ENCODE measurements around the gene CFAP100. TPM values are rescaled to one million over a fixed set of nuclear protein-coding genes. Genes with fewer than 3 reads are reported as not detected.

CFAP100 gene
- total and polyA plus RNA-seq, 2 of the 4 experiments (the other 2 are of a cell fraction) = not detected

GRCh38 chr3:126372413-126373145 lies 22.1 kb upstream of the CFAP100 start:
- no peak overlapping the region for H2AK5ac ChIP-seq (ENCODE audit: low read depth, low read length)
- no peak overlapping the region for H2AK9ac ChIP-seq (replicated peaks; ENCODE audit: low read depth, low read length, poor library complexity)
- H3K9ac ChIP-seq (ENCODE audit: low read depth, low read length) = no peak overlapping the region
- BruUV-seq (replicated peaks) = no TSS peak
- no peaks in the 10 kb centered on the region for H3K36me3 ChIP-seq (ENCODE audit: control insufficient read depth, insufficient read depth, low read length)
- H2BK15ac ChIP-seq (ENCODE audit: low read depth, low read length) = no peak overlapping the region
- no peak overlapping the region for H3K4me2 ChIP-seq (ENCODE audit: low read depth, low read length)
- DNase-seq (no peak), ATAC-seq (ENCODE audit: low read depth) (no peak)
- H3K18ac ChIP-seq (ENCODE audit: low read depth, low read length) = no peak overlapping the region
- H3K56ac ChIP-seq (ENCODE audit: extremely low read depth, insufficient read depth, low read length) = no peak overlapping the region
- H3K4ac ChIP-seq (ENCODE audit: low read depth, low read length) = no peak overlapping the region
- ChIA-PET CTCF (no interaction called here), POLR2A (ENCODE audit: unreplicated experiment) (no interaction called here)
- 53% methylated on average over 3 of the region's 12 CpGs; no CpG with 5 or more reads in 1 of the 2 experiments for WGBS, 2 experiments (ENCODE audit: extremely low coverage in 2 of 2, insufficient read length in 1 of 2)
- peaks cover 21% of the 10 kb centered on the region for H3K27me3 ChIP-seq (ENCODE audit: control insufficient read depth, insufficient read depth, low read length)
- H3K9me1 ChIP-seq (ENCODE audit: insufficient read depth, low read length) = no peaks in the 10 kb centered on the region
- no peak overlapping the region for H2BK120ac ChIP-seq (ENCODE audit: low read depth, low read length)
- no peak overlapping the region for H4K91ac ChIP-seq (ENCODE audit: insufficient read depth, low read depth, low read length)
- no peak overlapping the region for H2BK5ac ChIP-seq (ENCODE audit: low read depth, low read length, poor library complexity, severe bottlenecking)
- no peak overlapping the region for H2AFZ ChIP-seq (replicated peaks; ENCODE audit: low read length, poor library complexity)
- no peaks in the 10 kb centered on the region for H3K9me3 ChIP-seq (ENCODE audit: control insufficient read depth, insufficient read depth, low read length)
- TF ChIP-seq CHD1 (IDR thresholded peaks at IDR 0.05; ENCODE audit: low read depth, low read length) (no peak), ELK1 (IDR thresholded peaks at IDR 0.05; ENCODE audit: borderline replicate concordance, low read depth, low read length) (no peak), MAZ (IDR thresholded peaks at IDR 0.05; ENCODE audit: borderline replicate concordance, low read depth, low read length) (no peak), MXI1 (IDR thresholded peaks at IDR 0.05; ENCODE audit: borderline replicate concordance, low read depth, low read length) (no peak), RAD21 (IDR thresholded peaks at IDR 0.05; ENCODE audit: low read length) (no peak), CTCF (conservative IDR thresholded peaks at IDR 0.05; ENCODE audit: low read depth, low read length) (no peak), POLR2A (IDR thresholded peaks at IDR 0.05; ENCODE audit: low read depth, low read length) (no peak), RFX5 (IDR thresholded peaks at IDR 0.05; ENCODE audit: low read depth, low read length) (no peak), NFE2L2 (IDR thresholded peaks at IDR 0.05; ENCODE audit: low read depth, low read length) (no peak), CEBPB (IDR thresholded peaks at IDR 0.05; ENCODE audit: low read depth, low read length) (no peak), SMC3 (IDR thresholded peaks at IDR 0.05; ENCODE audit: low read depth, low read length) (no peak), RCOR1 (IDR thresholded peaks at IDR 0.05; ENCODE audit: insufficient replicate concordance, low read length) (no peak), MAFK (IDR thresholded peaks at IDR 0.05; ENCODE audit: low read depth, low read length) (no peak), USF2 (IDR thresholded peaks at IDR 0.05; ENCODE audit: low read depth, low read length) (no peak), BHLHE40 (IDR thresholded peaks at IDR 0.05; ENCODE audit: low read depth, low read length) (no peak)
- H3K14ac ChIP-seq (replicated peaks; ENCODE audit: low read depth, low read length) = no peak overlapping the region
- in situ Hi-C loops (cut with MboI; ENCODE audit: low sequenced_read_pairs) (loop anchor here (10.0 kb wide), 2 partner anchors 118 to 258 kb away; no protein-coding TSS in a partner anchor), dilution Hi-C loops (cut with HindIII; ENCODE audit: low sequenced_read_pairs, unreplicated experiment) (no loop called here), intact Hi-C loops (cut with micrococcal nuclease) (no loop called here)
- H3K27ac ChIP-seq (ENCODE audit: insufficient read depth, low read length) = no peak overlapping the region
- H2BK20ac ChIP-seq (ENCODE audit: low read depth, low read length) = no peak overlapping the region
- H3K79me1 ChIP-seq (ENCODE audit: low read depth in 1 of 2, low read length in 2 of 2) = no peaks in the 10 kb centered on the region
- H3K4me3 ChIP-seq (ENCODE audit: insufficient read depth, low read depth, low read length) = no peak overlapping the region
- H4K20me1 ChIP-seq (ENCODE audit: insufficient read depth, low read length) = no peaks in the 10 kb centered on the region; the same call in 1 of the 2 replicates
- no peaks in the 10 kb centered on the region for H3K4me1 ChIP-seq (ENCODE audit: control insufficient read depth, insufficient read depth, low read length)
- H3K23ac ChIP-seq (ENCODE audit: low read depth, low read length) = no peak overlapping the region
- no peak overlapping the region for H4K5ac ChIP-seq (ENCODE audit: low read depth, low read length)
- H4K8ac ChIP-seq (ENCODE audit: low read depth in 2 of 2, low read length in 2 of 2) = no peak overlapping the region
